Central memory CD8-positive, alpha-beta T cell (primary cell): Measurements from ENCODE around the gene CCDC12.

ENCODE experiments used
- ATAC-seq: fragments of 150-1000 bp; cut with Tn5 transposase; replicated peaks from 2 replicates; pipeline ENCODE4 v1.10.0; 2022; ENCODE audit warnings: mild to moderate bottlenecking, moderate FRiP score, moderate number of reproducible peaks; ENCODE audit not compliant: poor library complexity, severe bottlenecking; ENCODE audit errors: extremely low read depth
- DNase-seq, 2 donors: peaks; one replicate each; pipeline ENCODE4 v3.0.0; 2021; ENCODE audit warnings: low spot score in 2 of 2
- H3K27ac Mint-ChIP-seq: one replicate; pipeline ENCODE4 v1.8.0; 2022; ENCODE audit warnings: low read depth, mild to moderate bottlenecking, moderate library complexity, mixed read lengths
- H3K27me3 Mint-ChIP-seq: one replicate; pipeline ENCODE4 v1.8.0; 2022; ENCODE audit warnings: mixed read lengths
- H3K36me3 Mint-ChIP-seq: one replicate; pipeline ENCODE4 v1.8.0; 2022; ENCODE audit warnings: mild to moderate bottlenecking, moderate library complexity, mixed read lengths; ENCODE audit not compliant: insufficient read depth
- H3K4me1 Mint-ChIP-seq: one replicate; pipeline ENCODE4 v1.8.0; 2022; ENCODE audit warnings: mixed read lengths
- H3K4me3 Mint-ChIP-seq: one replicate; pipeline ENCODE4 v1.8.0; 2022; ENCODE audit warnings: mild to moderate bottlenecking, moderate library complexity, mixed read lengths
- H3K9me3 Mint-ChIP-seq: one replicate; pipeline ENCODE4 v1.8.0; 2022; ENCODE audit warnings: mixed read lengths

The CCDC12 gene

GRCh38 chr3:46960835-46961234, 15.7 kb downstream of the CCDC12 start:
- Mint-ChIP-seq H3K27ac (peak overlapping the region; percentile 88), H3K9me3 (no peaks in the 10 kb centered on the region), H3K4me3 (no peak overlapping the region), H3K4me1 (peaks cover 69% of the 10 kb centered on the region), H3K27me3 (no peaks in the 10 kb centered on the region), H3K36me3 (peaks cover 11% of the 10 kb centered on the region)
- no peak for ATAC-seq
- no peak for DNase-seq

GRCh38 chr3:46960081-46960701, 16.4 kb downstream of the CCDC12 start:
- Mint-ChIP-seq H3K27ac (peak overlapping the region; percentile 88), H3K27me3 (no peaks in the 10 kb centered on the region)
- ATAC-seq = no peak

GRCh38 chr3:46959161-46959511, 17.4 kb downstream of the CCDC12 start:
- H3K4me3 Mint-ChIP-seq = peak overlapping the region; percentile 51
- peak overlapping the region; percentile 88 for H3K27ac Mint-ChIP-seq
- peaks cover 78% of the 10 kb centered on the region for H3K4me1 Mint-ChIP-seq
- H3K27me3 Mint-ChIP-seq = no peaks in the 10 kb centered on the region
- ATAC-seq (peak; percentile 81), DNase-seq (peak in 1 of 2 donors; percentile 57)
- H3K9me3 Mint-ChIP-seq = no peaks in the 10 kb centered on the region
- H3K36me3 Mint-ChIP-seq = peaks cover 10% of the 10 kb centered on the region

More at GRCh38 chr3:46960081-46960701, 16.4 kb downstream of the CCDC12 start:
- H3K9me3 Mint-ChIP-seq = no peaks in the 10 kb centered on the region
- H3K36me3 Mint-ChIP-seq = peaks cover 10% of the 10 kb centered on the region
- H3K4me3 Mint-ChIP-seq = peak overlapping the region; percentile 51
- peaks cover 69% of the 10 kb centered on the region for H3K4me1 Mint-ChIP-seq
- no peak for DNase-seq

GRCh38 chr3:46958467-46959160, 17.9 kb downstream of the CCDC12 start:
- Mint-ChIP-seq H3K4me1 (peaks cover 84% of the 10 kb centered on the region), H3K27me3 (no peaks in the 10 kb centered on the region), H3K36me3 (peaks cover 12% of the 10 kb centered on the region), H3K4me3 (peak overlapping the region; percentile 51), H3K9me3 (no peaks in the 10 kb centered on the region), H3K27ac (peak overlapping the region; percentile 88)
- DNase-seq = no peak
- ATAC-seq = peak; percentile 5

GRCh38 chr3:46957092-46957820, 19.3 kb downstream of the CCDC12 start:
- Mint-ChIP-seq H3K9me3 (no peaks in the 10 kb centered on the region), H3K4me3 (peak overlapping the region; percentile 51), H3K27ac (peak overlapping the region; percentile 94), H3K4me1 (peaks cover 90% of the 10 kb centered on the region), H3K27me3 (no peaks in the 10 kb centered on the region), H3K36me3 (peaks cover 12% of the 10 kb centered on the region)
- ATAC-seq = no peak
- DNase-seq = no peak

GRCh38 chr3:46955801-46956259, 20.7 kb downstream of the CCDC12 start:
- Mint-ChIP-seq H3K27me3 (no peaks in the 10 kb centered on the region), H3K9me3 (no peaks in the 10 kb centered on the region), H3K27ac (peak overlapping the region; percentile 94), H3K36me3 (peaks cover 12% of the 10 kb centered on the region), H3K4me3 (peak overlapping the region; percentile 51), H3K4me1 (peaks cover 88% of the 10 kb centered on the region)
- ATAC-seq (peak; percentile 51), DNase-seq (peak in 1 of 2 donors; percentile 23)

- H3K4me3 Mint-ChIP-seq = peak overlapping the region; percentile 51
- H3K36me3 Mint-ChIP-seq = peaks cover 12% of the 10 kb centered on the region
- H3K9me3 Mint-ChIP-seq = no peaks in the 10 kb centered on the region
- peak overlapping the region; percentile 94 for H3K27ac Mint-ChIP-seq
- ATAC-seq (no peak), DNase-seq (no peak)
- peaks cover 88% of the 10 kb centered on the region for H3K4me1 Mint-ChIP-seq
- no peaks in the 10 kb centered on the region for H3K27me3 Mint-ChIP-seq
These were observed 21.4 kb downstream of the CCDC12 start for GRCh38 chr3:46955157-46955556.

GRCh38 chr3:46954178-46954577, 22.4 kb downstream of the CCDC12 start:
- H3K4me3 Mint-ChIP-seq = peak overlapping the region; percentile 51
- DNase-seq (no peak), ATAC-seq (no peak)
- no peaks in the 10 kb centered on the region for H3K27me3 Mint-ChIP-seq
- H3K27ac Mint-ChIP-seq = peak overlapping the region; percentile 6
- no peaks in the 10 kb centered on the region for H3K9me3 Mint-ChIP-seq
- peaks cover 9% of the 10 kb centered on the region for H3K36me3 Mint-ChIP-seq
- H3K4me1 Mint-ChIP-seq = peaks cover 86% of the 10 kb centered on the region

GRCh38 chr3:46953234-46954010, 23.1 kb downstream of the CCDC12 start:
- ATAC-seq (peak; percentile 42), DNase-seq (no peak)
- peak overlapping the region; percentile 6 for H3K27ac Mint-ChIP-seq
- peaks cover 86% of the 10 kb centered on the region for H3K4me1 Mint-ChIP-seq
- H3K4me3 Mint-ChIP-seq = peak overlapping the region; percentile 51
- H3K27me3 Mint-ChIP-seq = no peaks in the 10 kb centered on the region
- peaks cover 9% of the 10 kb centered on the region for H3K36me3 Mint-ChIP-seq
- H3K9me3 Mint-ChIP-seq = no peaks in the 10 kb centered on the region

GRCh38 chr3:46952813-46953212, 23.7 kb downstream of the CCDC12 start:
- H3K36me3 Mint-ChIP-seq = peaks cover 13% of the 10 kb centered on the region
- H3K27ac Mint-ChIP-seq = peak overlapping the region; percentile 6
- H3K4me3 Mint-ChIP-seq = peak overlapping the region; percentile 51
- no peak for DNase-seq
- ATAC-seq = no peak
- no peaks in the 10 kb centered on the region for H3K9me3 Mint-ChIP-seq
- H3K4me1 Mint-ChIP-seq = peaks cover 90% of the 10 kb centered on the region
- H3K27me3 Mint-ChIP-seq = no peaks in the 10 kb centered on the region

- Mint-ChIP-seq H3K27ac (no peak overlapping the region), H3K27me3 (no peaks in the 10 kb centered on the region), H3K36me3 (peaks cover 24% of the 10 kb centered on the region), H3K4me1 (peaks cover 95% of the 10 kb centered on the region), H3K4me3 (no peak overlapping the region), H3K9me3 (no peaks in the 10 kb centered on the region)
- DNase-seq (no peak), ATAC-seq (no peak)
These were observed 25.8 kb downstream of the CCDC12 start for GRCh38 chr3:46950650-46951241.

- Mint-ChIP-seq H3K36me3 (peaks cover 22% of the 10 kb centered on the region), H3K27me3 (no peaks in the 10 kb centered on the region), H3K27ac (peak overlapping the region; percentile 96), H3K4me1 (peaks cover 95% of the 10 kb centered on the region), H3K9me3 (no peaks in the 10 kb centered on the region), H3K4me3 (peak overlapping the region; percentile 19)
- no peak for DNase-seq
- ATAC-seq = no peak
These were observed 26.4 kb downstream of the CCDC12 start for GRCh38 chr3:46950177-46950576.
